Body of pancreas (tissue), 4 donors: ENCODE measurements around the gene ABCB11. TPM values are rescaled to one million over a fixed set of nuclear protein-coding genes. Genes with fewer than 3 reads are reported as not detected.
A peak's percentile ranks its signal among the peaks of the same experiment; 100 is the strongest.

Experiments used
- ATAC-seq: fragments of 150-250 bp; one replicate; pipeline ENCODE4 v1.9.1; 2016
- DNase-seq, 4 donors: peaks; one replicate each; pipeline ENCODE4 v3.0.0-alpha.2; 2019
- H3K27ac ChIP-seq, 4 donors: fragments of 200-600 bp; sonication (generic); 1 replicate in 3 of 4; 2 replicates in 1 of 4; pipeline versions ENCODE4 v1.5.1 to v1.6.1; 2016 to 2019; ENCODE audit warnings: mild to moderate bottlenecking in 1 of 4, mixed read lengths in 1 of 4, moderate library complexity in 1 of 4
- H3K27me3 ChIP-seq, 2 donors: fragments of 200-600 bp; sonication (generic); one replicate each; pipeline ENCODE4 v1.6.0; 2016; ENCODE audit warnings: mild to moderate bottlenecking in 1 of 2
- H3K36me3 ChIP-seq, 2 donors: fragments of 200-600 bp; sonication (generic); replicated peaks in 1 of 2; 2 replicates each; pipeline ENCODE4 v1.5.1; 2016; ENCODE audit warnings: low read depth in 2 of 2; ENCODE audit not compliant: insufficient read depth in 1 of 2
- H3K4me1 ChIP-seq: fragments of 200-600 bp; sonication (generic); one replicate; pipeline ENCODE4 v1.6.0; 2016
- H3K4me3 ChIP-seq, 2 donors: fragments of 200-600 bp; sonication (generic); 1 replicate in 1 of 2; 2 replicates in 1 of 2; pipeline ENCODE4 v1.5.1; 2016 to 2019
- H3K9me3 ChIP-seq, 3 donors: fragments of 200-600 bp; sonication (generic); 1 replicate in 2 of 3; 2 replicates in 1 of 3; pipeline ENCODE4 v1.5.1; 2016
- CTCF ChIP-seq, 7 experiments: fragments of 450-650 bp in 4 of 7; fragments of 200-600 bp in 3 of 7; sonication (generic) in 3 of 7; IDR thresholded peaks; one replicate each; pipeline ENCODE4 v1.5.1; 2016 to 2019; ENCODE audit warnings: antibody characterized with exemption in 7 of 7
- POLR2A ChIP-seq, 3 donors: fragments of 450-650 bp; IDR thresholded peaks; one replicate each; pipeline ENCODE4 v1.6.1; 2016; ENCODE audit warnings: antibody characterized with exemption in 3 of 3, mild to moderate bottlenecking in 2 of 3
- WGBS, 2 donors: methylation state at CpG; one replicate each; pipeline ENCODE4 v1.1.5; 2017; 5-methylcytosine and 5-hydroxymethylcytosine counted together
- intact Hi-C: fragments of 100-400 bp; cut with DNase I; formaldehyde crosslinking; loops from one replicate; pipeline ENCODE4 v1.15.1; 2023
- total RNA-seq, 2 donors: library from RNA; depleted of rRNA; stranded (reverse); fragments of >200 nt; gene quantifications; one replicate each; pipeline ENCODE4 v1.1.0, GENCODE V29; 2016

Gene ABCB11
- total RNA-seq, 2 donors from 2014 or later = 0.33 TPM; not detected in 1

- intact Hi-C loops = no loop called here
- Histone ChIP-seq H3K36me3 (no peaks in the 10 kb centered on the region), H3K4me1 (no peaks in the 10 kb centered on the region), H3K27ac (no peak overlapping the region), H3K27me3 (no peaks in the 10 kb centered on the region), H3K4me3 (no peak overlapping the region), H3K9me3 (no peaks in the 10 kb centered on the region)
- ATAC-seq (no peak), DNase-seq (no peak)
- TF ChIP-seq POLR2A (IDR thresholded peaks at IDR 0.05) (no peak), CTCF (IDR thresholded peaks at IDR 0.05) (no peak)
Observed at GRCh38 chr2:168895771-168896170, 135.4 kb downstream of the ABCB11 start.

DNA sequence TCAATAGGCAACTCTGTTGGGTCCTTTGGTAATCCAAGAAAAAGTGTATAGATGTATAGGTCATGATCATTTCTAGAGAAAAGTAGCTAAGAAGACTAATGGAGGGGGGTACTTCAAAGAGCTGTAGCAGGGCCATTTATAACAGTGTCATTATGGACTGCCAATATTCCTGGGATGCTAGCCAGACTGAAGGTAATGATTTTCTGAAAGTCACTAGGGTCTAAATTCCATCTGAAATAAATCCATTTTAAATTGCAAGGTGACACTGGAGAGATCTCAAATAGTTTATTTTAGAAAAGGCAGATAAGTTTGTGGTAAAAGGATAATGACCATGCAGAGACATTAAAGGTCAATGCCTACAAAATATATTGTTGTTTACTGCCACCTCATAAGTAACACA lies 136.4 kb downstream of the ABCB11 start:
- H3K4me3 ChIP-seq = no peak overlapping the region
- H3K9me3 ChIP-seq = no peaks in the 10 kb centered on the region
- intact Hi-C loops = no loop called here
- no peak for DNase-seq
- no peak for ATAC-seq
- H3K27ac ChIP-seq = no peak overlapping the region
- TF ChIP-seq POLR2A (IDR thresholded peaks at IDR 0.05) = no peak
- TF ChIP-seq CTCF (IDR thresholded peaks at IDR 0.05) = no peak
- peaks cover 4% of the 10 kb centered on the region for H3K4me1 ChIP-seq
- no peaks in the 10 kb centered on the region for H3K27me3 ChIP-seq
- H3K36me3 ChIP-seq = no peaks in the 10 kb centered on the region

GRCh38 chr2:168894101-168894500 lies 137.0 kb downstream of the ABCB11 start:
- TF ChIP-seq CTCF (IDR thresholded peaks at IDR 0.05) = no peak
- Histone ChIP-seq H3K4me1 (peaks cover 4% of the 10 kb centered on the region), H3K9me3 (no peaks in the 10 kb centered on the region), H3K36me3 (no peaks in the 10 kb centered on the region), H3K27ac (no peak overlapping the region), H3K27me3 (no peaks in the 10 kb centered on the region), H3K4me3 (no peak overlapping the region)
- WGBS, 2 donors = 75 to 83% methylated on average over 1 of the region's 1 CpG
- intact Hi-C loops = no loop called here
- no peak for ATAC-seq
- no peak for DNase-seq

- H3K9me3 ChIP-seq = no peaks in the 10 kb centered on the region
- no peak for ATAC-seq
- no peak for TF ChIP-seq CTCF (IDR thresholded peaks at IDR 0.05)
- no peak for TF ChIP-seq POLR2A (IDR thresholded peaks at IDR 0.05)
- no peak overlapping the region for H3K4me3 ChIP-seq
- no peak for DNase-seq
- no peak overlapping the region for H3K27ac ChIP-seq
- H3K27me3 ChIP-seq = no peaks in the 10 kb centered on the region
- WGBS, 2 donors = 60 to 88% methylated on average over 3 of the region's 3 CpGs
- intact Hi-C loops = no loop called here
- no peaks in the 10 kb centered on the region for H3K36me3 ChIP-seq
- peaks cover 4% of the 10 kb centered on the region for H3K4me1 ChIP-seq
Observed at GRCh38 chr2:168892327-168892726, 138.8 kb downstream of the ABCB11 start.

GRCh38 chr2:168890006-168890782 lies 140.9 kb downstream of the ABCB11 start, which contains the start of gene SPC25:
Gene SPC25, minus strand, starts transcription at chr2:168890430. Its CDS starts 911 bp downstream, at chr2:168889519.
- Histone ChIP-seq H3K27ac (no peak within 1 kb of the TSS), H3K36me3 (no peaks in the 10 kb centered on the region), H3K9me3 (no peaks in the 10 kb centered on the region), H3K27me3 (no peaks in the 10 kb centered on the region), H3K4me3 (peak within 1 kb of the TSS in 1 of 2 donors; percentile 31), H3K4me1 (peaks cover 4% of the 10 kb centered on the region)
- DNase-seq (peak; percentile 86 to 92 (median 88)), ATAC-seq (peak; percentile 100)
- intact Hi-C loops = no loop called here
- TF ChIP-seq POLR2A (IDR thresholded peaks at IDR 0.05) (no peak), CTCF (IDR thresholded peaks at IDR 0.05) (peak in 4 of 7 experiments; percentile 33 to 43 (median 37))
- 4 to 5% methylated on average over 34 to 38 of the region's 38 CpGs for WGBS, 2 donors
